ENCODE data around the gene GOSR2. TPM values are rescaled to one million over a fixed set of nuclear protein-coding genes. Genes with fewer than 3 reads are reported as not detected.

Gene GOSR2
- total and polyA plus RNA-seq, 9 of the 15 experiments (the other 6 are each of a cell fraction or from before 2014, with no cell fraction given), result 32.7 to 96.3 (median 48.9) TPM

GRCh38 chr17:46960152-46960551 lies 37.2 kb downstream of the GOSR2 start:
- no peaks in the 10 kb centered on the region for H3K9me1 ChIP-seq (ENCODE audit: control insufficient read depth, insufficient read depth, low read length)
- intact Hi-C loops (cut with micrococcal nuclease), result no loop called here
- CTCF ChIA-PET (ENCODE audit: low intra/inter-chr PET ratio), result no interaction called here

More at GRCh38 chr17:46960152-46960551, 37.2 kb downstream of the GOSR2 start:
- Histone ChIP-seq H3K9me3 (replicated peaks; ENCODE audit: control insufficient read depth, insufficient read depth, low read depth, low read length) (no peaks in the 10 kb centered on the region), H3K27me3 (ENCODE audit: control insufficient read depth in 2 of 2, insufficient read depth in 2 of 2, low read length in 2 of 2) (peaks cover 17 to 49% of the 10 kb centered on the region in 2 experiments; a peak in 4 of 5 replicates), H2AFZ (ENCODE audit: low read depth, low read length) (no peak overlapping the region), H3K36me3 (ENCODE audit: control insufficient read depth, insufficient read depth, low read length) (no peaks in the 10 kb centered on the region), H3K4me3 (no peak overlapping the region), H3K79me2 (ENCODE audit: control insufficient read depth, insufficient read depth, low read length) (no peaks in the 10 kb centered on the region), H3K4me1 (replicated peaks in 1 of 2; ENCODE audit: control insufficient read depth in 2 of 2, insufficient read depth in 2 of 2, low read length in 2 of 2) (no peaks in the 10 kb centered on the region), H3K4me2 (ENCODE audit: insufficient read depth, low read length) (no peak overlapping the region), H3K9ac (ENCODE audit: insufficient read depth in 1 of 2, low read depth in 2 of 2, low read length in 2 of 2) (no peak overlapping the region), H4K20me1 (replicated peaks; ENCODE audit: control insufficient read depth, insufficient read depth, low read length) (0 out of 2 replicates have a peak, but pooled peaks cover 10% of the 10 kb centered on the region), H3K27ac (ENCODE audit: extremely low read depth, low read depth, low read length) (no peak overlapping the region)
- no peak for FAIRE-seq
- TF ChIP-seq GTF2A2 (tag; IDR thresholded peaks at IDR 0.05) (no peak), ZBTB33 (CRISPR knock-in tag; IDR thresholded peaks at IDR 0.05) (no peak), GTF2E2 (tag; IDR thresholded peaks at IDR 0.05) (no peak), ZBTB17 (CRISPR knock-in tag; IDR thresholded peaks at IDR 0.05) (no peak), ELK1 (CRISPR knock-in tag; IDR thresholded peaks at IDR 0.05) (no peak), TRIM28 (IDR thresholded peaks at IDR 0.05) (no peak), CAMTA2 (CRISPR knock-in tag; conservative IDR thresholded peaks at IDR 0.05) (no peak), HMBOX1 (IDR thresholded peaks at IDR 0.05) (no peak), ZFP36 (IDR thresholded peaks at IDR 0.05; ENCODE audit: low read depth, low read length, partially characterized antibody) (no peak), AFF1 (IDR thresholded peaks at IDR 0.05; ENCODE audit: low read depth in 1 of 2, partially characterized antibody in 2 of 2) (no peak), BRF2 (IDR thresholded peaks at IDR 0.05; ENCODE audit: borderline replicate concordance, insufficient read depth, insufficient read length) (no peak)
- BruUV-seq (replicated peaks), result no TSS peak
- WGBS (ENCODE audit: insufficient coverage, low coverage, missing lambda C conversion rate), result 0% methylated on average over 2 of the region's 2 CpGs
- in situ Hi-C loops (cut with MboI), result no loop called here
- no peak for ATAC-seq
- POLR2A ChIA-PET, result interaction anchor here (1.2 kb wide), 1 partner anchor 17 kb away, joined by 3 read pairs; no protein-coding TSS in a partner anchor
- DNase-seq (ENCODE audit: extremely low read depth in 1 of 4, low spot score in 3 of 4), result no peak
